ENCODE results near the gene SCUBE2.

DNA sequence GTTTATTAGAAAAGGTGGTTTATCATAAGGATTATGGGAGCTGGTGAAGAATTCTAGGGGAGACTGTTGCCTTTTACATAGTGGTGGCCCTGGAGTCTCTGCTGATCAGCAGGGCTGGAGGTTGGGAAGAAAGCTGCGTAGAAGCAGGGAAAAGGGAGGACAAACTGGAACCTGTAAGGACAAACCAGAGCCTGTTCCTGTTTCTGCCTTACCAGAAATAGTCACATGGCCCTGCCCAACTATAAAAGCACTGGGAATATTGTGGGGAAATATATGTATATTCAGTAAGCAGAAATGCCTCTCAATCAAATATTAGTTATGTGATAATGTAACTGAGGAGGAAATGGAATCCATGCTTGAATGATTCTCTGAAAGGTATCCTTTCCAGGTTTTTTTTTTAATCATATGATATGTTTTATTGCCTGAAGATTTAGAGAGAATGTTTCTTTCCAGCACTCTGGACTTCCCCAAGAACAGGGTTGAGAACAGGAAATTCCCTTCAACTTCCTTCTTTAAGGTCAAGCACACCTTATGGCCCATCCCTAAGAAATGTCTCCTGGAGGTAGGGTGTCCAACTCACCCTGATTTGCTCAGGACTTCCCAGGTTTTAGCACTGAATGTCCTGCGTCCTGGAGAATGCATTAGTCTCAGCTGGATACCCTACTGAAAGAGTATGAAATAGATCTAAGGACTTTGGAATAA, 33.9 kb upstream of the SCUBE2 start:
- TF ChIP-seq, protein P1, sequence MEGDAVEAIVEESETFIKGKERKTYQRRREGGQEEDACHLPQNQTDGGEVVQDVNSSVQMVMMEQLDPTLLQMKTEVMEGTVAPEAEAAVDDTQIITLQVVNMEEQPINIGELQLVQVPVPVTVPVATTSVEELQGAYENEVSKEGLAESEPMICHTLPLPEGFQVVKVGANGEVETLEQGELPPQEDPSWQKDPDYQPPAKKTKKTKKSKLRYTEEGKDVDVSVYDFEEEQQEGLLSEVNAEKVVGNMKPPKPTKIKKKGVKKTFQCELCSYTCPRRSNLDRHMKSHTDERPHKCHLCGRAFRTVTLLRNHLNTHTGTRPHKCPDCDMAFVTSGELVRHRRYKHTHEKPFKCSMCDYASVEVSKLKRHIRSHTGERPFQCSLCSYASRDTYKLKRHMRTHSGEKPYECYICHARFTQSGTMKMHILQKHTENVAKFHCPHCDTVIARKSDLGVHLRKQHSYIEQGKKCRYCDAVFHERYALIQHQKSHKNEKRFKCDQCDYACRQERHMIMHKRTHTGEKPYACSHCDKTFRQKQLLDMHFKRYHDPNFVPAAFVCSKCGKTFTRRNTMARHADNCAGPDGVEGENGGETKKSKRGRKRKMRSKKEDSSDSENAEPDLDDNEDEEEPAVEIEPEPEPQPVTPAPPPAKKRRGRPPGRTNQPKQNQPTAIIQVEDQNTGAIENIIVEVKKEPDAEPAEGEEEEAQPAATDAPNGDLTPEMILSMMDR (IDR thresholded peaks at IDR 0.05): no peak
- TF ChIP-seq POLR2A (IDR thresholded peaks at IDR 0.05): no peak
